Mesenchymal stem cell (in vitro differentiated cells and primary cell): Measurements from ENCODE around the gene CCNG1.

ENCODE experiments used
- DNase-seq: peaks from one replicate; pipeline ENCODE4 v3.0.0-alpha.2; 2013
- H2AFZ ChIP-seq: one replicate; pipeline ENCODE4 v1.6.1; 2013; ENCODE audit warnings: low read depth, mild to moderate bottlenecking, control low read depth, inconsistent platforms, low read length, moderate library complexity
- H2AK5ac ChIP-seq: 2 replicates; pipeline ENCODE4 v1.6.1; 2013; ENCODE audit warnings: low read length, moderate library complexity, mild to moderate bottlenecking, inconsistent platforms; ENCODE audit not compliant: severe bottlenecking
- H2BK120ac ChIP-seq: one replicate; pipeline ENCODE4 v1.6.1; 2013; ENCODE audit warnings: low read depth, mild to moderate bottlenecking, inconsistent platforms, low read length, moderate library complexity
- H2BK12ac ChIP-seq, 2 experiments: one replicate each; pipeline ENCODE4 v1.6.1; 2013; ENCODE audit warnings: inconsistent platforms in 2 of 2, low read length in 2 of 2, mild to moderate bottlenecking in 2 of 2, moderate library complexity in 2 of 2, control low read depth in 1 of 2
- H2BK15ac ChIP-seq: one replicate; pipeline ENCODE4 v1.6.1; 2013; ENCODE audit warnings: mild to moderate bottlenecking, low read depth, inconsistent platforms; ENCODE audit not compliant: poor library complexity, severe bottlenecking
- H2BK5ac ChIP-seq: 2 replicates; pipeline ENCODE4 v1.6.1; 2013; ENCODE audit warnings: low read depth, mild to moderate bottlenecking, low read length, control low read depth, inconsistent platforms; ENCODE audit not compliant: poor library complexity, severe bottlenecking
- H3K14ac ChIP-seq, 2 experiments: one replicate each; pipeline ENCODE4 v1.6.1; 2013; ENCODE audit warnings: inconsistent platforms in 2 of 2, low read length in 2 of 2, control low read depth in 1 of 2, mild to moderate bottlenecking in 1 of 2, moderate library complexity in 1 of 2
- H3K18ac ChIP-seq, 2 experiments: one replicate each; pipeline ENCODE4 v1.6.1; 2013; ENCODE audit warnings: inconsistent platforms in 2 of 2, low read length in 2 of 2, control low read depth in 1 of 2, low read depth in 1 of 2, mild to moderate bottlenecking in 1 of 2
- H3K23ac ChIP-seq, 2 experiments: one replicate each; pipeline ENCODE4 v1.6.1; 2013; ENCODE audit warnings: inconsistent platforms in 2 of 2, low read length in 2 of 2, mild to moderate bottlenecking in 2 of 2, moderate library complexity in 2 of 2, control low read depth in 1 of 2
- H3K27ac ChIP-seq: 2 replicates; pipeline ENCODE4 v1.5.1; 2013; ENCODE audit warnings: mild to moderate bottlenecking, moderate library complexity, low read length, control low read depth, inconsistent platforms; ENCODE audit not compliant: poor library complexity, severe bottlenecking
- H3K27me3 ChIP-seq, 2 experiments: 2 replicates each; pipeline versions ENCODE4 v1.6.1 to v1.7.0; 2013; ENCODE audit warnings: low read length in 2 of 2, mild to moderate bottlenecking in 2 of 2, moderate library complexity in 2 of 2, control low read depth in 1 of 2, inconsistent platforms in 1 of 2; ENCODE audit not compliant: control insufficient read depth in 1 of 2, insufficient read depth in 1 of 2
- H3K36me3 ChIP-seq, 2 experiments: 2 replicates each; pipeline versions ENCODE4 v1.6.1 to v1.7.0; 2013; ENCODE audit warnings: low read length in 2 of 2, control low read depth in 1 of 2, inconsistent platforms in 1 of 2, low read depth in 1 of 2, mild to moderate bottlenecking in 1 of 2; ENCODE audit not compliant: insufficient read depth in 2 of 2, control insufficient read depth in 1 of 2
- H3K4ac ChIP-seq, 2 experiments: one replicate each; pipeline ENCODE4 v1.6.1; 2013; ENCODE audit warnings: inconsistent platforms in 2 of 2, low read length in 2 of 2, mild to moderate bottlenecking in 2 of 2, moderate library complexity in 2 of 2, control low read depth in 1 of 2, low read depth in 1 of 2
- H3K4me1 ChIP-seq: 2 replicates; pipeline ENCODE4 v1.6.1; 2013; ENCODE audit warnings: low read depth, low read length, control low read depth; ENCODE audit not compliant: control insufficient read depth, insufficient read depth
- H3K4me2 ChIP-seq: 2 replicates; pipeline ENCODE4 v1.6.1; 2013; ENCODE audit warnings: low read length, mild to moderate bottlenecking, inconsistent platforms; ENCODE audit not compliant: poor library complexity, severe bottlenecking
- H3K4me3 ChIP-seq, 2 experiments: 2 replicates each; pipeline versions ENCODE4 v1.5.1 to v1.7.0; 2013; ENCODE audit warnings: low read length in 2 of 2, mild to moderate bottlenecking in 2 of 2, control low read depth in 1 of 2, low read depth in 1 of 2; ENCODE audit not compliant: insufficient read depth in 1 of 2
- H3K79me1 ChIP-seq: replicated peaks from 2 replicates; pipeline ENCODE4 v1.6.1; 2013; ENCODE audit warnings: mild to moderate bottlenecking, control low read depth, low read length, inconsistent platforms; ENCODE audit not compliant: poor library complexity, severe bottlenecking
- H3K9ac ChIP-seq: 2 replicates; pipeline ENCODE4 v1.7.0; 2013; ENCODE audit warnings: mild to moderate bottlenecking, low read length, moderate library complexity
- H3K9me3 ChIP-seq: 2 replicates; pipeline ENCODE4 v1.7.0; 2013; ENCODE audit warnings: mild to moderate bottlenecking, low read length; ENCODE audit not compliant: control insufficient read depth
- H4K8ac ChIP-seq: one replicate; pipeline ENCODE4 v1.6.1; 2013; ENCODE audit warnings: inconsistent platforms, mild to moderate bottlenecking, low read length, moderate library complexity
- H4K91ac ChIP-seq: one replicate; pipeline ENCODE4 v1.6.1; 2013; ENCODE audit warnings: mild to moderate bottlenecking, low read length, inconsistent platforms
- WGBS: methylation state at CpG from one replicate; pipeline ENCODE4 v1.1.7; 2013; ENCODE audit warnings: mixed read lengths; 5-methylcytosine and 5-hydroxymethylcytosine counted together

The CCNG1 gene

GRCh38 chr5:163447191-163447590, 9.8 kb downstream of the CCNG1 start:
- no peak overlapping the region for H3K14ac ChIP-seq
- no peak overlapping the region for H2BK12ac ChIP-seq
- peaks cover 3% of the 10 kb centered on the region for H3K79me1 ChIP-seq
- peak overlapping the region; percentile 45 for H3K27ac ChIP-seq
- no peak overlapping the region for H2BK120ac ChIP-seq
- no peak overlapping the region for H3K4ac ChIP-seq
- no peak overlapping the region for H2AK5ac ChIP-seq
- peaks cover 17 to 97% of the 10 kb centered on the region in 2 experiments for H3K36me3 ChIP-seq
- no peak for DNase-seq
- no peak overlapping the region for H3K4me3 ChIP-seq
- no peak overlapping the region for H3K9ac ChIP-seq
- H4K8ac ChIP-seq, result no peak overlapping the region
- H3K27me3 ChIP-seq, result no peaks in the 10 kb centered on the region
- peaks cover 1% of the 10 kb centered on the region for H3K4me1 ChIP-seq
- H2BK15ac ChIP-seq, result no peak overlapping the region
- no peaks in the 10 kb centered on the region for H3K9me3 ChIP-seq
- H2AFZ ChIP-seq, result no peak overlapping the region
- no peak overlapping the region for H2BK5ac ChIP-seq
- H3K23ac ChIP-seq, result no peak overlapping the region
- H3K18ac ChIP-seq, result no peak overlapping the region
- H3K4me2 ChIP-seq, result no peak overlapping the region
- no peak overlapping the region for H4K91ac ChIP-seq

GRCh38 chr5:163447875-163448274, 10.5 kb downstream of the CCNG1 start:
- no peak overlapping the region for H2AK5ac ChIP-seq
- peaks cover 1% of the 10 kb centered on the region for H3K4me1 ChIP-seq
- WGBS, result 100% methylated on average over 1 of the region's 3 CpGs
- no peak overlapping the region for H3K4ac ChIP-seq
- H3K27me3 ChIP-seq, result no peaks in the 10 kb centered on the region
- no peak overlapping the region for H3K14ac ChIP-seq
- no peak overlapping the region for H4K8ac ChIP-seq
- no peak overlapping the region for H3K27ac ChIP-seq
- no peak overlapping the region for H3K4me2 ChIP-seq
- no peak overlapping the region for H3K23ac ChIP-seq
- no peak overlapping the region for H4K91ac ChIP-seq
- H2BK120ac ChIP-seq, result no peak overlapping the region
- no peaks in the 10 kb centered on the region for H3K9me3 ChIP-seq
- no peak overlapping the region for H2AFZ ChIP-seq
- H3K4me3 ChIP-seq, result no peak overlapping the region
- H2BK12ac ChIP-seq, result no peak overlapping the region
- H3K79me1 ChIP-seq, result peaks cover 3% of the 10 kb centered on the region
- peaks cover 17 to 96% of the 10 kb centered on the region in 2 experiments for H3K36me3 ChIP-seq
- H2BK15ac ChIP-seq, result no peak overlapping the region
- DNase-seq, result no peak
- no peak overlapping the region for H2BK5ac ChIP-seq
- H3K18ac ChIP-seq, result no peak overlapping the region
- H3K9ac ChIP-seq, result no peak overlapping the region

GRCh38 chr5:163448491-163448890, 11.1 kb downstream of the CCNG1 start:
- no peak overlapping the region for H2BK12ac ChIP-seq
- H2BK120ac ChIP-seq, result no peak overlapping the region
- no peak overlapping the region for H2AFZ ChIP-seq
- no peak overlapping the region for H2AK5ac ChIP-seq
- H3K4ac ChIP-seq, result no peak overlapping the region
- no peak overlapping the region for H3K27ac ChIP-seq
- no peak overlapping the region for H4K8ac ChIP-seq
- no peak overlapping the region for H3K14ac ChIP-seq
- peaks cover 3% of the 10 kb centered on the region for H3K79me1 ChIP-seq
- peak overlapping the region; percentile 57 for H2BK5ac ChIP-seq
- H3K4me2 ChIP-seq, result no peak overlapping the region
- no peak overlapping the region for H4K91ac ChIP-seq
- H3K23ac ChIP-seq, result no peak overlapping the region
- H3K9ac ChIP-seq, result no peak overlapping the region
- H3K4me1 ChIP-seq, result peaks cover 1% of the 10 kb centered on the region
- no peak overlapping the region for H3K18ac ChIP-seq
- DNase-seq, result no peak
- no peaks in the 10 kb centered on the region for H3K9me3 ChIP-seq
- peaks cover 15 to 97% of the 10 kb centered on the region in 2 experiments for H3K36me3 ChIP-seq
- no peaks in the 10 kb centered on the region for H3K27me3 ChIP-seq
- no peak overlapping the region for H2BK15ac ChIP-seq
- H3K4me3 ChIP-seq, result no peak overlapping the region

- peak overlapping the region; percentile 34 for H4K91ac ChIP-seq
- H3K79me1 ChIP-seq, result peaks cover 3% of the 10 kb centered on the region
- H3K27me3 ChIP-seq, result no peaks in the 10 kb centered on the region
- H3K4ac ChIP-seq, result no peak overlapping the region
- no peak overlapping the region for H2BK5ac ChIP-seq
- H4K8ac ChIP-seq, result no peak overlapping the region
- H3K4me1 ChIP-seq, result no peaks in the 10 kb centered on the region
- H3K14ac ChIP-seq, result no peak overlapping the region
- no peak for DNase-seq
- WGBS, result 98% methylated on average over 8 of the region's 8 CpGs
- no peak overlapping the region for H2AK5ac ChIP-seq
- no peak overlapping the region for H2BK120ac ChIP-seq
- H2BK12ac ChIP-seq, result no peak overlapping the region
- H3K27ac ChIP-seq, result no peak overlapping the region
- peaks cover 13 to 82% of the 10 kb centered on the region in 2 experiments for H3K36me3 ChIP-seq
- H3K4me2 ChIP-seq, result no peak overlapping the region
- H3K4me3 ChIP-seq, result no peak overlapping the region
- H3K18ac ChIP-seq, result no peak overlapping the region
- H2BK15ac ChIP-seq, result no peak overlapping the region
- no peak overlapping the region for H3K23ac ChIP-seq
- H2AFZ ChIP-seq, result no peak overlapping the region
- no peak overlapping the region for H3K9ac ChIP-seq
- no peaks in the 10 kb centered on the region for H3K9me3 ChIP-seq
Observed at GRCh38 chr5:163451489-163451888, 14.1 kb downstream of the CCNG1 start.
